ENCODE data around the gene AMBP. TPM values are rescaled to one million over a fixed set of nuclear protein-coding genes. Genes with fewer than 3 reads are reported as not detected.

The AMBP gene
- total RNA-seq, 1 experiment from 2014 or later, result 0.22 TPM

- TF ChIP-seq EZH2 (IDR thresholded peaks at IDR 0.05; ENCODE audit: low read length, unreplicated experiment) (no peak), CTCF (conservative IDR thresholded peaks at IDR 0.05; ENCODE audit: low read depth, low read length) (no peak), EZH2phosphoT487 (IDR thresholded peaks at IDR 0.05; ENCODE audit: borderline replicate concordance, low read length) (no peak)
These were observed 800 bp downstream of the AMBP start for GRCh38 chr9:114077162-114077837.

GRCh38 chr9:114076237-114077161, 1.6 kb downstream of the AMBP start:
- BruUV-seq (replicated peaks), result no TSS peak
- Histone ChIP-seq H3K4me3 (ENCODE audit: low read length) (no peak overlapping the region), H2AFZ (ENCODE audit: low read length) (no peak overlapping the region), H3K27ac (ENCODE audit: low read length) (no peak overlapping the region), H3K9me2 (replicated peaks; ENCODE audit: low read length) (no peaks in the 10 kb centered on the region), H3K4me1 (ENCODE audit: insufficient read depth, low read length) (peaks cover 11% of the 10 kb centered on the region), H3K36me3 (ENCODE audit: low read depth, low read length) (no peaks in the 10 kb centered on the region), H3K27me3 (ENCODE audit: low read length) (no peaks in the 10 kb centered on the region), H3K4me2 (ENCODE audit: low read length) (no peak overlapping the region), H3K79me2 (ENCODE audit: low read length) (no peaks in the 10 kb centered on the region), H3F3A (ENCODE audit: low read length, unreplicated experiment) (no peaks in the 10 kb centered on the region), H4K20me1 (ENCODE audit: low read length) (no peaks in the 10 kb centered on the region), H3K9ac (ENCODE audit: low read length) (no peak overlapping the region), H3K9me3 (ENCODE audit: low read length) (no peaks in the 10 kb centered on the region)
- POLR2A ChIA-PET (ENCODE audit: unreplicated experiment), result no interaction called here
- intact Hi-C loops (cut with micrococcal nuclease), result no loop called here
- CTCF ChIA-PET, result no interaction called here
- no peak for TF ChIP-seq EZH2phosphoT487 (IDR thresholded peaks at IDR 0.05; ENCODE audit: borderline replicate concordance, low read length)
- ATAC-seq (no peak), DNase-seq (no peak)

More at GRCh38 chr9:114077162-114077837, 800 bp downstream of the AMBP start:
- ATAC-seq, result no peak
- H3K36me3 ChIP-seq (ENCODE audit: low read depth, low read length), result no peaks in the 10 kb centered on the region
- H3K27ac ChIP-seq (ENCODE audit: low read length), result no peak overlapping the region
- ChIA-PET CTCF (no interaction called here), POLR2A (ENCODE audit: unreplicated experiment) (no interaction called here)
- H4K20me1 ChIP-seq (ENCODE audit: low read length), result no peaks in the 10 kb centered on the region
- H3K4me2 ChIP-seq (ENCODE audit: low read length), result no peak overlapping the region
- H2AFZ ChIP-seq (ENCODE audit: low read length), result no peak overlapping the region
- no peaks in the 10 kb centered on the region for H3F3A ChIP-seq (ENCODE audit: low read length, unreplicated experiment)
- no peaks in the 10 kb centered on the region for H3K27me3 ChIP-seq (ENCODE audit: low read length)
- no peak overlapping the region for H3K4me3 ChIP-seq (ENCODE audit: low read length)
- no peaks in the 10 kb centered on the region for H3K9me3 ChIP-seq (ENCODE audit: low read length)
- no TSS peak for BruUV-seq (replicated peaks)
- intact Hi-C loops (cut with micrococcal nuclease), result no loop called here
- H3K4me1 ChIP-seq (ENCODE audit: insufficient read depth, low read length), result peaks cover 11% of the 10 kb centered on the region
- DNase-seq, result no peak
- H3K9ac ChIP-seq (ENCODE audit: low read length), result no peak overlapping the region
- no peaks in the 10 kb centered on the region for H3K9me2 ChIP-seq (replicated peaks; ENCODE audit: low read length)
- H3K79me2 ChIP-seq (ENCODE audit: low read length), result no peaks in the 10 kb centered on the region

GRCh38 chr9:114075602-114076001, 2.5 kb downstream of the AMBP start:
- Histone ChIP-seq H3K9ac (ENCODE audit: low read length) (no peak overlapping the region), H3K4me3 (ENCODE audit: low read length) (no peak overlapping the region), H3K4me2 (ENCODE audit: low read length) (no peak overlapping the region), H3K79me2 (ENCODE audit: low read length) (no peaks in the 10 kb centered on the region), H3K9me3 (ENCODE audit: low read length) (no peaks in the 10 kb centered on the region), H3K27me3 (ENCODE audit: low read length) (no peaks in the 10 kb centered on the region), H3K9me2 (replicated peaks; ENCODE audit: low read length) (no peaks in the 10 kb centered on the region), H4K20me1 (ENCODE audit: low read length) (no peaks in the 10 kb centered on the region), H3K36me3 (ENCODE audit: low read depth, low read length) (no peaks in the 10 kb centered on the region), H2AFZ (ENCODE audit: low read length) (no peak overlapping the region), H3K27ac (ENCODE audit: low read length) (no peak overlapping the region), H3K4me1 (ENCODE audit: insufficient read depth, low read length) (peaks cover 4% of the 10 kb centered on the region), H3F3A (ENCODE audit: low read length, unreplicated experiment) (no peaks in the 10 kb centered on the region)
- BruUV-seq (replicated peaks), result no TSS peak
- intact Hi-C loops (cut with micrococcal nuclease), result no loop called here
- ATAC-seq (no peak), DNase-seq (no peak)
- TF ChIP-seq EZH2 (IDR thresholded peaks at IDR 0.05; ENCODE audit: low read length, unreplicated experiment) (no peak), EZH2phosphoT487 (IDR thresholded peaks at IDR 0.05; ENCODE audit: borderline replicate concordance, low read length) (no peak), CTCF (conservative IDR thresholded peaks at IDR 0.05; ENCODE audit: low read depth, low read length) (no peak)
- CTCF ChIA-PET, result no interaction called here
- POLR2A ChIA-PET (ENCODE audit: unreplicated experiment), result no interaction called here

Measured in PC-3 (cell line).